Neuronal stem cell (in vitro differentiated cells): ENCODE data around the gene TDG.

ENCODE experiments used
- DNase-seq: peaks from one replicate; pipeline ENCODE4 v3.0.0-alpha.2; 2013; ENCODE audit warnings: low spot score
- H2AFZ ChIP-seq: one replicate; pipeline ENCODE4 v1.6.1; 2013; ENCODE audit warnings: mild to moderate bottlenecking, low read length, inconsistent platforms
- H2AK5ac ChIP-seq: 2 replicates; pipeline ENCODE4 v1.6.1; 2013; ENCODE audit warnings: low read depth, mild to moderate bottlenecking, inconsistent platforms, low read length, moderate library complexity, mixed read lengths
- H2BK120ac ChIP-seq: 2 replicates; pipeline ENCODE4 v1.6.1; 2013; ENCODE audit warnings: low read depth, mild to moderate bottlenecking, inconsistent platforms, low read length, moderate library complexity, mixed read lengths
- H2BK12ac ChIP-seq: one replicate; pipeline ENCODE4 v1.6.1; 2013; ENCODE audit warnings: low read length, inconsistent platforms
- H2BK15ac ChIP-seq: 2 replicates; pipeline ENCODE4 v1.6.1; 2013; ENCODE audit warnings: mild to moderate bottlenecking, low read length, inconsistent platforms, mixed read lengths
- H2BK5ac ChIP-seq: one replicate; pipeline ENCODE4 v1.6.1; 2013; ENCODE audit warnings: inconsistent platforms, mild to moderate bottlenecking, low read length, moderate library complexity
- H3K14ac ChIP-seq: one replicate; pipeline ENCODE4 v1.6.1; 2013; ENCODE audit warnings: low read length, inconsistent platforms
- H3K18ac ChIP-seq: 2 replicates; pipeline ENCODE4 v1.6.1; 2013; ENCODE audit warnings: low read length, inconsistent platforms
- H3K23ac ChIP-seq: 2 replicates; pipeline ENCODE4 v1.6.1; 2013; ENCODE audit warnings: low read depth, mild to moderate bottlenecking, mixed read lengths, low read length, inconsistent platforms; ENCODE audit not compliant: poor library complexity
- H3K27ac ChIP-seq: replicated peaks from 3 replicates; pipeline ENCODE4 v1.5.1; 2013; ENCODE audit warnings: low read length, inconsistent platforms
- H3K27me3 ChIP-seq, 3 experiments: 2 replicates each; pipeline ENCODE4 v1.6.1; 2013; ENCODE audit warnings: low read length in 3 of 3, mild to moderate bottlenecking in 2 of 3, inconsistent platforms in 1 of 3, low read depth in 1 of 3, mixed read lengths in 1 of 3, moderate library complexity in 1 of 3; ENCODE audit not compliant: control insufficient read depth in 3 of 3, insufficient read depth in 3 of 3
- H3K36me3 ChIP-seq, 2 donors: replicated peaks in 1 of 2; 2 replicates each; pipeline ENCODE4 v1.6.1; 2013; ENCODE audit warnings: low read length in 2 of 2; ENCODE audit not compliant: control insufficient read depth in 2 of 2, insufficient read depth in 2 of 2
- H3K4ac ChIP-seq: 2 replicates; pipeline ENCODE4 v1.6.1; 2013; ENCODE audit warnings: inconsistent platforms, mild to moderate bottlenecking, low read length, moderate library complexity
- H3K4me1 ChIP-seq, 2 donors: 1 replicate in 1 of 2; 2 replicates in 1 of 2; pipeline ENCODE4 v1.6.1; 2013; ENCODE audit warnings: low read length in 2 of 2, low read depth in 1 of 2; ENCODE audit not compliant: control insufficient read depth in 2 of 2, insufficient read depth in 1 of 2
- H3K4me2 ChIP-seq: one replicate; pipeline ENCODE4 v1.6.1; 2013; ENCODE audit warnings: mild to moderate bottlenecking, low read length, inconsistent platforms; ENCODE audit not compliant: insufficient read depth, poor library complexity, severe bottlenecking
- H3K4me3 ChIP-seq, 2 donors: 2 replicates each; pipeline ENCODE4 v1.5.1; 2013; ENCODE audit warnings: low read length in 2 of 2, mild to moderate bottlenecking in 2 of 2, inconsistent platforms in 1 of 2, moderate library complexity in 1 of 2
- H3K79me1 ChIP-seq: one replicate; pipeline ENCODE4 v1.6.1; 2013; ENCODE audit warnings: low read depth, mild to moderate bottlenecking, inconsistent platforms, low read length, moderate library complexity
- H3K9ac ChIP-seq: one replicate; pipeline ENCODE4 v1.6.1; 2013; ENCODE audit warnings: mild to moderate bottlenecking, low read depth, low read length, inconsistent platforms; ENCODE audit not compliant: poor library complexity
- H3K9me3 ChIP-seq, 2 donors: replicated peaks in 1 of 2; 2 replicates each; pipeline versions ENCODE3 to v1.6.1; 2013; ENCODE audit warnings: low read length in 2 of 2, mild to moderate bottlenecking in 2 of 2, inconsistent platforms in 1 of 2, low read depth in 1 of 2, mixed read lengths in 1 of 2, moderate library complexity in 1 of 2; ENCODE audit not compliant: control insufficient read depth in 2 of 2, insufficient read depth in 1 of 2
- H4K8ac ChIP-seq: one replicate; pipeline ENCODE4 v1.6.1; 2013; ENCODE audit warnings: low read depth, mild to moderate bottlenecking, inconsistent platforms, low read length, moderate library complexity
- H4K91ac ChIP-seq: one replicate; pipeline ENCODE4 v1.6.1; 2013; ENCODE audit warnings: low read length, low read depth, mild to moderate bottlenecking, inconsistent platforms; ENCODE audit not compliant: poor library complexity
- WGBS, 2 donors: extraction: QIAGEN DNeasy Blood & Tissue Kit; methylation state at CpG; one replicate each; pipeline ENCODE4 v1.1.7; 2013; ENCODE audit warnings: missing lambda C conversion rate in 2 of 2, mixed read lengths in 1 of 2; ENCODE audit not compliant: insufficient read length in 2 of 2, insufficient replicate concordance in 1 of 2; ENCODE audit errors: extremely low coverage in 2 of 2; 5-methylcytosine and 5-hydroxymethylcytosine counted together

The TDG gene

DNA sequence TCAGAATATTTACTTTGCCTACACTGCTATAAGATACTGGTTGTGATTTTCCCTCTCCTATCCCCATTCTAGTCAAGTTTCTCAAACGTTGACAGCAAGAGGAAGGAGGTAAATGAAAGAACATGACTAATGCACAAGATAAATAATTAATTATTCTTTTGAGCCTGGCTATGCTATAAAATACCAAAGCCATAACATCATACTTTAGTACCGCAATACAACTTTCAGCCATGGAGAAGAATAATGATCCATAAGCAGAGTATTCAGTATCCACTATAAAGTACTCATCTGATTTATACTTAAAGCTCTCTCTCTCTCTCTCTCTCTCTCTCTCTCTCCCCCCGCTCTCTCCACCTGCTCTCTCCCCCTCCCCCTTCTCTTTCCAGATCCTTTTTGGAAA lies 41.3 kb downstream of the TDG start:
- no peaks in the 10 kb centered on the region for H3K79me1 ChIP-seq
- H3K4ac ChIP-seq, result no peak overlapping the region

DNA sequence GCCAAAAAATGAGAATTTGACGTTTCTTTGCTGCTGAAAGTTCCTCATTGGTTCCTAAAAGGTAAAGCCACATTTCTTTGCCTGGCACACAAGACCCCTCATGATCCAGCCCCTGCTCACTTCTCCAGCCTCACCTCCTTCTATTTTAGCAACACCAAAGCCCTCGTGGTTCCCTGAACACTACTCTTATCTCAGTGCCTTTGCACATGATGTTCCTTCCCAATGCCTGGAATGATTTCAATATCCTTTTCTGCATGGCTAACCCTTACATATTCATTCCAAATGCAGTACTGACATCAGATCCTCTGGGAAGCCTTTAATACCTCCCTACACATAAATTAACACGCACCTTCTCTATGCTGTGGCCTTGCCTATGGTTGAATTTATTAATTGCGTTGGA lies 44.4 kb downstream of the TDG start:
- Histone ChIP-seq H3K4me1 (no peaks in the 10 kb centered on the region), H3K9me3 (no peaks in the 10 kb centered on the region), H2AK5ac (no peak overlapping the region), H3K27ac (no peak overlapping the region), H3K9ac (no peak overlapping the region), H3K4me2 (no peak overlapping the region), H3K36me3 (no peaks in the 10 kb centered on the region), H3K4me3 (no peak overlapping the region), H2BK5ac (no peak overlapping the region), H2BK120ac (no peak overlapping the region), H3K79me1 (no peaks in the 10 kb centered on the region), H3K14ac (no peak overlapping the region), H3K4ac (no peak overlapping the region), H4K91ac (no peak overlapping the region), H4K8ac (no peak overlapping the region), H3K18ac (no peak overlapping the region), H3K27me3 (no peaks in the 10 kb centered on the region), H2BK15ac (no peak overlapping the region), H2AFZ (no peak overlapping the region), H2BK12ac (no peak overlapping the region), H3K23ac (no peak overlapping the region)
- no peak for DNase-seq
- no CpG with 5 or more reads among the region's 4 CpGs for WGBS, 2 donors

More for the DNA sequence above, 41.3 kb downstream of the TDG start:
- no peak overlapping the region for H3K18ac ChIP-seq
- no peak overlapping the region for H3K27ac ChIP-seq
- H2BK12ac ChIP-seq, result no peak overlapping the region
- no peak overlapping the region for H3K4me3 ChIP-seq
- no peak for DNase-seq
- H2AFZ ChIP-seq, result no peak overlapping the region
- no peak overlapping the region for H2BK120ac ChIP-seq
- no peak overlapping the region for H2BK5ac ChIP-seq
- WGBS, 2 donors, result no CpG with 5 or more reads among the region's 3 CpGs
- H3K4me2 ChIP-seq, result no peak overlapping the region
- no peak overlapping the region for H4K91ac ChIP-seq
- H3K9me3 ChIP-seq, result no peaks in the 10 kb centered on the region
- H3K4me1 ChIP-seq, result no peaks in the 10 kb centered on the region
- no peak overlapping the region for H2BK15ac ChIP-seq
- H3K23ac ChIP-seq, result no peak overlapping the region
- H2AK5ac ChIP-seq, result no peak overlapping the region
- no peaks in the 10 kb centered on the region for H3K36me3 ChIP-seq
- no peak overlapping the region for H3K9ac ChIP-seq
- no peaks in the 10 kb centered on the region for H3K27me3 ChIP-seq
- H4K8ac ChIP-seq, result no peak overlapping the region
- H3K14ac ChIP-seq, result no peak overlapping the region

DNA sequence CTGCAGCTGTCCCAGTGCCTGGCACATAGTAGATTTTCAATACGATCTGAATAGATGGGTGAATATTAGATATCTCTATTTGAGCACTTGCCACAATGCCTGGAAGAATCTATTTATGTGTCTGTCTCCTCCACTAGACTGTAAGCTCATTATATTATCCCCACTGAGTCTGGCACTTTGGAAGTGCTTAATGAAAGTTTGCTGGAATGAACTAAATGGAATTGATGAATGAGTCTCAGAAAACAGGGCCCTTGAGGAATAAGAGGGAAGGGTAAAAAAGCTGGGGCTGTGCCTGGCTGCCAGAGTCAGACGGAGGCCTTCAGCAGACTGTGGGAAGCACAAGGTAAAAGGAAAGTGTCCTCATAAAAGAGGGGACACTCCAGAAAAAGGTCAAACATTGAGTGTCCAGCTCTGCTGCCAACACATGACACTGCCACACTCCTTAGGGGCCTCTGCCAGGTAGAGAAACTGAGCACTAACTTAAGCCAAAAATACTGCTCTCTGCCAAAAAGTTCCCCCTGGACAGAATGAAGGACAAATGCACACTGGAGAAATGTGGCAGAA lies 45.0 kb downstream of the TDG start:
- DNase-seq, result no peak
- WGBS, 2 donors, result no CpG with 5 or more reads among the region's 2 CpGs
- H3K14ac ChIP-seq, result no peak overlapping the region
- H2AK5ac ChIP-seq, result no peak overlapping the region
- H3K27ac ChIP-seq, result no peak overlapping the region
- H3K23ac ChIP-seq, result no peak overlapping the region
- H2BK15ac ChIP-seq, result no peak overlapping the region
- H2BK12ac ChIP-seq, result no peak overlapping the region
- no peak overlapping the region for H3K18ac ChIP-seq
- no peak overlapping the region for H3K4me2 ChIP-seq
- no peak overlapping the region for H4K91ac ChIP-seq
- no peak overlapping the region for H3K4me3 ChIP-seq
- H3K4me1 ChIP-seq, result no peaks in the 10 kb centered on the region
- H2BK120ac ChIP-seq, result no peak overlapping the region
- no peak overlapping the region for H3K9ac ChIP-seq
- no peak overlapping the region for H4K8ac ChIP-seq
- H3K36me3 ChIP-seq, result no peaks in the 10 kb centered on the region
- H2AFZ ChIP-seq, result no peak overlapping the region
- H3K27me3 ChIP-seq, result no peaks in the 10 kb centered on the region
- H3K79me1 ChIP-seq, result no peaks in the 10 kb centered on the region
- no peaks in the 10 kb centered on the region for H3K9me3 ChIP-seq
- H3K4ac ChIP-seq, result no peak overlapping the region
- H2BK5ac ChIP-seq, result no peak overlapping the region

DNA sequence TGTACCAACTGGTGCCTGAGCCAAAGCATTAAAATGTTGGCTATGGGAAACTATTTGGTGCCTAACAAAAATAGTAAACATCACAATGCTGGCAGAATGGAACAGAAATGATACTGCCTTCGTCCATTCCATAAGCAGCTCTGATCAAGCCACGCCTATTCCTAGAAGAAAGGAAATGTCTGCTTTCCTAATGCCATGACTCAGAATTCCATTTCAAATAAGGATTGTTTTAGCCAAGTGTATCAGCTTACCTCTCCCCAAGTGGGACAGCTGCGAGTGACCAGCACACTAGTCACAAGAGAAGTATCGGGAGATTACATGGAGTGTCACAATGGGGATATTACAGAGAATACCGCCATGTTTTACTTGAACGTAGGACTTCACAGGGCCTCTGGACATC lies 45.6 kb downstream of the TDG start:
- H2BK12ac ChIP-seq, result no peak overlapping the region

More for the DNA sequence above, 45.6 kb downstream of the TDG start:
- Histone ChIP-seq H4K8ac (no peak overlapping the region), H3K23ac (no peak overlapping the region), H4K91ac (no peak overlapping the region), H3K9me3 (no peaks in the 10 kb centered on the region), H3K18ac (no peak overlapping the region), H3K27me3 (no peaks in the 10 kb centered on the region), H3K9ac (no peak overlapping the region), H3K36me3 (no peaks in the 10 kb centered on the region), H2BK15ac (no peak overlapping the region), H2AK5ac (no peak overlapping the region), H3K4me2 (no peak overlapping the region), H2BK120ac (no peak overlapping the region), H3K4me1 (no peaks in the 10 kb centered on the region), H3K4me3 (no peak overlapping the region), H2AFZ (no peak overlapping the region), H3K79me1 (no peaks in the 10 kb centered on the region), H3K14ac (no peak overlapping the region), H2BK5ac (no peak overlapping the region), H3K4ac (no peak overlapping the region), H3K27ac (no peak overlapping the region)
- no peak for DNase-seq
- no CpG with 5 or more reads among the region's 6 CpGs for WGBS, 2 donors
